HG02623 (cell line): ENCODE data around the gene R3HDML.

Source experiments
- ATAC-seq: cut with Tn5 transposase; IDR thresholded peaks from one replicate; pipeline ENCODE4 v1.9.1; 2021; ENCODE audit warnings: moderate library complexity; ENCODE audit not compliant: unreplicated experiment

The R3HDML gene

GRCh38 chr20:44398335-44398734, 61.5 kb downstream of the R3HDML start:
- no peak for ATAC-seq

- no peak for ATAC-seq
Measured at GRCh38 chr20:44399446-44399845, 62.6 kb downstream of the R3HDML start.

GRCh38 chr20:44400671-44400969, 63.8 kb downstream of the R3HDML start:
- ATAC-seq: no peak
